ENCODE results near the gene ZFR2. TPM values are rescaled to one million over a fixed set of nuclear protein-coding genes. Genes with fewer than 3 reads are reported as not detected.

The ZFR2 gene
- total RNA-seq, 2 donors from 2014 or later = 0.67 to 1.4 TPM

DNA sequence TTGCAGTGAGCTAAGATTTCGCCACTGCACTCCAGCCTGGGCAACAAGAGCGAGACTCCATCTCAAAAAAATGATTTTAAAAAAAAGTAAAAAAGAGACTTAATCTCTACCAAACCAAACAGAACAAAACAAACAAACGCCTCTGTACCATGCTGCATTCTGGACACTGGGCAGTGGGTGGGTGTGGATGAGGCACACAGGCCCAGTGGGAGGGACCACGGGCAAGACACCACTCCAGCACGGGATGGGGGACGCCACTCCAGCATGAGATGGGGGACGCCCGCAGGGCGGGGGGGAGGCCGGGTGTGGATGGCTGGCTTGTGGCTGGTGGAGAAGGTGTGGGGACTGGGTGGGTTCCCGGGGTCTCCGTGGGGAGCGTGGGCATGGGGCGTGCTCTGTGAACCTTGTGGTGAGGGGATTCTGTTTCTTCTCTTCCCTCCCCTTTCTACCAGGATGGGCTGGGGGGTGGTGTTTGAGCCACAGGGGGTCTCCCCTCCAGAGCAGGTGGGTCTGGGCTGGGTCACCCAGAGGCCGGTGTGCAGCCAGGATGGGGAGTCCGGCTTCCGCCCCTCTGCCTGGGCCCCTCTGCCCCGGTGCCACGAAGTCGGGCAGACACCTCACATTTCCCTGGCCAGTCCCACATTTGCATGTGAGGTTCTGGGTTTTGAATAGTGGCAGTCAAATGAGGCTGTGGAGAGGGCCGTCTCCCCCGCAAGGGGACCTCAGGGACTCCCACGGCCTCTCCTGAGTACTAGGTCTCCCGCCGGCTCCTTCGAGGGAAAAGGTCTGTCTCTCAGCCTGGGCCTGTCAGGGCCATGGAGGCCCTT is 58.7 kb downstream of the ZFR2 start:
- Mint-ChIP-seq H3K27me3 (no peaks in the 10 kb centered on the region), H3K9me3 (peaks cover 4% of the 10 kb centered on the region), H3K36me3 (no peaks in the 10 kb centered on the region), H3K4me3 (no peak overlapping the region), H3K4me1 (ENCODE audit: low read depth in 2 of 2) (peaks cover 51 to 63% of the 10 kb centered on the region in 2 donors), H3K27ac (peak overlapping the region; percentile 61 to 99)
- peak; percentile 8 to 21 for ATAC-seq
- peak; percentile 81 for DNase-seq (ENCODE audit: low spot score)

DNA sequence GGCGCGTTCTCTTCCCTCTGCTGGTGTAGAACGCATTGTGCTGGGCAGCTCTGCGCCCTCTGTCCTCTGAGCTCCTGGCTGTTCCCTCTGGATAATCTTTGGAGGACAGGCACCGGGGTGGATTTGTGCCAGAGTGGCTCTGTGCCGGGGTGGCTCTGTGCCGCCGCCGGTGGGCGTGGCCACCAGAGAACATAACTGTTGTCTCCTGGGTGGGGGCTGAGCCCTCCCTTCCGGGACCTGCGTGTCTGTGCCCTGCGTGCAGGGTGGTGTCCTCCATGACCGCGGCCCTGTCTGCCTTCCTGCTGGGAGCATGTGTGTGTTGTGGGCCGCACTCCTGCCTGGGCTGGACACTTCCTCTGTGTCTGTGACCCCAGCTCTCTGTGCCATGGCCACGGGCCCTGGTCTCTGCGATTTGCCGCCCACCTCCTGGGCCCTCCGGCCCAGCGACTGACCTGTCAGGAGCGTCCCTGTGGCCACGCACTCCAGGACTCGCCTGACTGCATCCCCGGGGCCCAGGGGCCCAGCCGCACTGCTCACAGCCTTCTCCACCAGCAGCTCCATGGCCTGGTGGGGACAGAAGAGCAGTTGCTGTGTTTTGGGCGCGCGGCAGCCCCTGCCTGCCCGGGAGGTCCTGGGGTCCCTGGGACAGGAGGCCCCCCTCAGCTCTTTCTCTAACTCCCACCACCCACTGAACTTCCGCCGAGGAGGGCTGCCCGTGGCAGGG is 60.3 kb downstream of the ZFR2 start:
- no peaks in the 10 kb centered on the region for H3K27me3 Mint-ChIP-seq
- H3K36me3 Mint-ChIP-seq = no peaks in the 10 kb centered on the region
- H3K4me1 Mint-ChIP-seq (ENCODE audit: low read depth in 2 of 2) = peaks cover 44 to 57% of the 10 kb centered on the region in 2 donors
- ATAC-seq (no peak), DNase-seq (ENCODE audit: low spot score) (no peak)
- H3K4me3 Mint-ChIP-seq = peak overlapping the region; percentile 25
- peak overlapping the region; percentile 53 to 71 for H3K27ac Mint-ChIP-seq
- peaks cover 4% of the 10 kb centered on the region for H3K9me3 Mint-ChIP-seq

DNA sequence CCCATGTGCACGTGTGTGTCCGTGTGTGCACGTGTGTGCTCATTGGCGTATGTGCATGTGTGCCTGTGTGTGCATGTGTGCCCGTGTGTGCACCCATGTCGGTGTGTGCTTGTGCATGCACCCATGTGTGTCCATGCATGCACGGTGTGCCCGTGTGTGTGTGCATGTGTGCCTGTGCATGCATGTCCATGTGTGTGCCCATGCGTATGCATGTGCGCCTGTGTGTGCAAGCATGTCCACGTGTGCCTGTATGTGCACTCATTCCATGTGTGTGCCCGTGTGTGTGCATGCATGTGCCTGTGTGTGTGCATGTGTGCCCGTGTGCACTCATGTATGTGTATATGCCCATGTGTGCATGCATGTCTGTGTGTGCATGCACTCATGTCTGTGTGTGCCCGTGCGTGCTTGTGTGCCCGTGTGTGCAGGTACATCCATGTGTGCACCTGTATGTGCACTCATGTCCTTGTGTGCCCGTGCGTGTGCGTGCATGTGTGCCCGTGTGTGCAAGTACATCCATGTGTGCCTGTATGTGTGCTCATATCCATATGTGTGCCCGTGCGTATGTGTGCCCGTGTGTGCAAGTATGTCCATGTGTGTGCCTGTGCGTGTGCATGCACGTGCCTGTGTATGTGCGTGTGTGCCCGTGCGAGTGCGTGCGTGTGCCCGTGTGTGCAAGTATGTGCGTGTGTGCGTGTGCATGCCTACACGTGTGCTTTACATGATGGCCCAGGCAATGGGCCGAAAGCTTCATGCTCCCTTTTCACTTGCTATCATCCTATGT is 61.1 kb downstream of the ZFR2 start:
- no peaks in the 10 kb centered on the region for H3K36me3 Mint-ChIP-seq
- H3K9me3 Mint-ChIP-seq = peaks cover 4% of the 10 kb centered on the region
- peak overlapping the region; percentile 53 to 71 for H3K27ac Mint-ChIP-seq
- H3K27me3 Mint-ChIP-seq = no peaks in the 10 kb centered on the region
- H3K4me3 Mint-ChIP-seq = peak overlapping the region; percentile 25
- peaks cover 35 to 50% of the 10 kb centered on the region in 2 donors for H3K4me1 Mint-ChIP-seq (ENCODE audit: low read depth in 2 of 2)
- DNase-seq (ENCODE audit: low spot score) (no peak), ATAC-seq (no peak)

DNA sequence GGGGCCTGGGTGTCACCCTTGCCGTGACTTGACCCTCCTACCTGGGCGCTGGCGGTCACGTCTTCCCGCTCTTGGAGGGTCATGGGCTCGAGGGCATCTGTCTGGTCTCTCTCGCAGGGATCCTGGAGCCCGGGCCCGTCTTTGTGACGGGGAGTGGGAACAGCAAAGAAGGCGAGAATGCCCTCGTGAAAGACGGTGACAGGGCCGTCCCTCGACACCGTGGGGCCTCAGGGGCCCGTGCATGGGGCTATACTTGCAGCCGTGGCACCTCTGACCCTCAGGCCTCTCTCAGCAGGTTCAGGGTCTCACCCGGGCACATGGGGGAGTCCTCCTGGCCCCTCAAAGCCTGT is 61.7 kb downstream of the ZFR2 start:
- H3K27me3 Mint-ChIP-seq = no peaks in the 10 kb centered on the region
- no peak overlapping the region for H3K4me3 Mint-ChIP-seq
- peak overlapping the region in 1 of 2 donors; percentile 97 for H3K27ac Mint-ChIP-seq
- no peak for ATAC-seq
- no peak for DNase-seq (ENCODE audit: low spot score)
- H3K36me3 Mint-ChIP-seq = no peaks in the 10 kb centered on the region
- peaks cover 29 to 43% of the 10 kb centered on the region in 2 donors for H3K4me1 Mint-ChIP-seq (ENCODE audit: low read depth in 2 of 2)
- peaks cover 4% of the 10 kb centered on the region for H3K9me3 Mint-ChIP-seq

DNA sequence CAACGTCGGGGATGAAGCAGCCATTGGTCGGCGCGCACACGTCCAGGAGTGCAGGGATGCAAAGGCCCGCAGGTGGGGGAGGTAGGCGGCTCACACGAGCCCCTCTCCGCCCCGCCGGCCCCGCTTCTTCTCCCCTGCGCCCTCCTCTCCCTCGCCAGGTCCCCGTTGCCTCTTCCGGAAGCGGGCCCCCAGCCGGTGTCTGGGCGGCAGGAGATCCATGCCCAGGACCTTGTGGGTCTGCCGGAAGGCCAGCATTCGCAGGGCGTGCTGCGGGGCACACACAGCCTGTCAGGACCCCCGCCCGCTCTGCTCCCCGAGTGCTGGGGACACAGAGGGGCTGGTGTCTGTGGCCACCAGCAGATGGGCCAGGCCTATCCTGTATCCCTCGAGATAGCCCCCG is 63.0 kb downstream of the ZFR2 start:
- H3K4me3 Mint-ChIP-seq = no peak overlapping the region
- H3K27ac Mint-ChIP-seq = peak overlapping the region in 1 of 2 donors; percentile 84
- DNase-seq (ENCODE audit: low spot score) = no peak
- peaks cover 4% of the 10 kb centered on the region for H3K9me3 Mint-ChIP-seq
- ATAC-seq = no peak
- H3K36me3 Mint-ChIP-seq = no peaks in the 10 kb centered on the region
- H3K4me1 Mint-ChIP-seq (ENCODE audit: low read depth in 2 of 2) = peaks cover 29 to 50% of the 10 kb centered on the region in 2 donors
- no peaks in the 10 kb centered on the region for H3K27me3 Mint-ChIP-seq

DNA sequence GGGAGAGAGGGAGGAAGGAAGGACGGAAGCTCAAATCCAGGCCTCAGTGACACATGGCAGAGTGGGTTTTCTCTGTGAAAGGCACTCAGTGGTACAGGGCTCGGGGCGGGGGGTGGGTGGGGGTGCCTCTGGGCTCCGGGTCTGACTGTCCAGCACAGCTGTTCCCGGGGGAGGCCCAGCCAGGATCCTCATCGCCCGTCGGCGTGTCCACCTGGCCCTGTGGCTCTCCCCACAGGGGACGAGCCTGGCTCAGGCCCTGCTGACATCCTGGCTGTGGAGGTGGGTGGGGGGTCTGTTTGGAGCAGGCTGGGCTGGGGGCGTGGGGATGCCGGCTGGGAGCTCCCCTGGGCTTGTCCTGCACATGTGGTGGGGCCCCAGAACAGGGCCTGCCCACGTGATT is 64.4 kb downstream of the ZFR2 start:
- H3K36me3 Mint-ChIP-seq = no peaks in the 10 kb centered on the region
- H3K9me3 Mint-ChIP-seq = peaks cover 4% of the 10 kb centered on the region
- no peak overlapping the region for H3K27ac Mint-ChIP-seq
- no peak overlapping the region for H3K4me3 Mint-ChIP-seq
- ATAC-seq (no peak), DNase-seq (ENCODE audit: low spot score) (no peak)
- peaks cover 35 to 51% of the 10 kb centered on the region in 2 donors for H3K4me1 Mint-ChIP-seq (ENCODE audit: low read depth in 2 of 2)
- no peaks in the 10 kb centered on the region for H3K27me3 Mint-ChIP-seq

DNA sequence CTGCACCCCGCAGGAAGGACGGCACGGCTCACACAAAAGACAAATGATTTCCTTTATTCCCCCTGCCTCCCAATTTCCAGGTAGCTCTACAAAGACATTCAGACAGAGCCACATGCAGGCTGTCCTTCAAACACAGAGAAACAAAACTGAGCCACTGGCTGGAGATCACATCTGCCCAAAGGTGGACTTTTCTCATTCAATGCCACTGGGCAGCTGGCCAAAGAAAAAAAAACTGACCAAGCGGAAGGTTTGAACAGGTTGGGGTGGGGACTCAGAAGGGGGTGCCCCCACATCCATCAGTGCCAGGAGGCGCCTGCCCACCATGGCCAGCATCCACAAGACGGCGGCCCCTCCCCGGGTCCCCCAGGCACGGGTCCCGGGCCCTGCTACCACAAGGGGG is 64.9 kb downstream of the ZFR2 start:
- H3K36me3 Mint-ChIP-seq = no peaks in the 10 kb centered on the region
- no peak for ATAC-seq
- no peak overlapping the region for H3K4me3 Mint-ChIP-seq
- H3K9me3 Mint-ChIP-seq = peaks cover 4% of the 10 kb centered on the region
- peak overlapping the region in 1 of 2 donors; percentile 70 for H3K27ac Mint-ChIP-seq
- H3K27me3 Mint-ChIP-seq = no peaks in the 10 kb centered on the region
- H3K4me1 Mint-ChIP-seq (ENCODE audit: low read depth in 2 of 2) = peaks cover 39 to 53% of the 10 kb centered on the region in 2 donors
- no peak for DNase-seq (ENCODE audit: low spot score)

DNA sequence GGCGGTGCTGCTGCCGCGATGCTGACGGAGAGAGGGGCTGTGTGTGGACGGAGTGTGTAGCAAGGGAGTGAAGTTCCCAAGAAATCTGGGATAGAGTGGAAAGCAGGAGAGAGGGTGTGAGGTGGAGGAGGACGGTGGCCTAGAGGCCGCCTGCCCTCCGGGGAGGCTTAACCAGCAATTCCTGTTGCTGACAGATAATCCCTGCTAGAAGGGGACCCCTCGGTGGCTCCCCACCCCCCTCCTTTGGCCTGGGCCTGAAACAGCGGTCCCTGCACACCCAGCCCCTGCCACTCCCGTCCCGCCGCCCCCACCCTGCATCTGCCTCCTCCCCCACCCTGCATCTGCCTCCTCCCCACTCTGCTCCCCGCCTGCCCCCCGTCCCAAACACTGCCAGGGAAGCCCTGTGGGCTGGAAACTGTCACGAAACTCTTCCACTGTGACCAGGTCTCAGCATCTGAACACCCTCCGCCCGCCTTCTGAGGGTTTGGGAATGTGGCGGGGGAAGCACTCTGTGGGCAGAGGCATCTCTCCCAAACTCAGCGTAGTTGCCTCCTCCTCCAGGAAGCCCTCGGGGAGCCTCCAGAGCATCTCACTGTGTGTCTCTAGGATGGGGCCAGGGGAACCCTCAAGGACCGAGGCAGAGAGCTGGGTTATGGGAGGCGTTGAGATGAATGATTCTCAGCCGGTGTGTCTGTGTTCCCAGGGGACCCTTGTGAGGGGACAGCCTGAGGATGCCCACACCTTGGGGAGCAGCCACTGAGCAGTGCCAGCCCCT is 65.5 kb downstream of the ZFR2 start:
- Mint-ChIP-seq H3K27ac (peak overlapping the region in 1 of 2 donors; percentile 70), H3K4me1 (ENCODE audit: low read depth in 2 of 2) (peaks cover 38 to 50% of the 10 kb centered on the region in 2 donors), H3K9me3 (peaks cover 4% of the 10 kb centered on the region), H3K36me3 (peaks cover 1% of the 10 kb centered on the region), H3K27me3 (no peaks in the 10 kb centered on the region), H3K4me3 (no peak overlapping the region)
- ATAC-seq (no peak), DNase-seq (ENCODE audit: low spot score) (no peak)

DNA sequence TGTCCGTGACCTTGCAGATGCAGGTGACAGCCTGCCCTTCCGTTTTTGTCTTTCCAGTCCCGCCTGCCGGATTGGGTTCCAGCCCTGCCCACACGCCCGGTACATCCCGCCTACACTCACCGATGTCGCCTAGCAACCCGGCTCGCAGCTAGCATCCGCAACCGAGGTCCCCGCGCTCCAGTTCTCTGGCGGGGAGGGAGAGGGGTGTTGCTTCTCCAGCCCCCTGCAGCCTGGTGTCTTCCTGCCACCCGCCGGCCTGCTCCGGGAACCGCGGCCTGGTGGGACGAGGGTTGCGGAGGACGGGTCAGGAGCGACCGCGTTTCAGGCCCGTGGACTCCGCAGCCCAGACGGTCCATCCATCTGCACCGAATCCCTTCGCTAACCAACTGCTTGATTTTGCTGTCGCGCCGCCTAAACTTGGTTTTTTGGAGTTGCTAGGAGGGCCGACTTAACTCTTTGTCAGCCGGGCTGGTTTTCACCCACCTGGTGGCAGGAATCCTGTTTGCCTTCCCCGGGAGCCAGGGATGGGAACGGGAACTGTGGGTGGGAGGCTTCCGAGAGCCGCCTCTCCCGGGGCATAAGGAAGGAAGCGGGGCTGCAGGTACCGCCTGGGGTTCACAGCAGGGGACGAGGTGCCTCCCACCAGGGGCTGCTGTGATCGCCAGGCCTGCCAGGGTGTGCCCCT is 67.3 kb downstream of the ZFR2 start:
- ATAC-seq = peak; percentile 73 to 82
- Mint-ChIP-seq H3K9me3 (peaks cover 4% of the 10 kb centered on the region), H3K36me3 (peaks cover 13% of the 10 kb centered on the region), H3K27me3 (no peaks in the 10 kb centered on the region), H3K27ac (no peak overlapping the region), H3K4me1 (ENCODE audit: low read depth in 2 of 2) (peaks cover 37 to 41% of the 10 kb centered on the region in 2 donors), H3K4me3 (peak overlapping the region; percentile 61)
- peak; percentile 80 for DNase-seq (ENCODE audit: low spot score)

DNA sequence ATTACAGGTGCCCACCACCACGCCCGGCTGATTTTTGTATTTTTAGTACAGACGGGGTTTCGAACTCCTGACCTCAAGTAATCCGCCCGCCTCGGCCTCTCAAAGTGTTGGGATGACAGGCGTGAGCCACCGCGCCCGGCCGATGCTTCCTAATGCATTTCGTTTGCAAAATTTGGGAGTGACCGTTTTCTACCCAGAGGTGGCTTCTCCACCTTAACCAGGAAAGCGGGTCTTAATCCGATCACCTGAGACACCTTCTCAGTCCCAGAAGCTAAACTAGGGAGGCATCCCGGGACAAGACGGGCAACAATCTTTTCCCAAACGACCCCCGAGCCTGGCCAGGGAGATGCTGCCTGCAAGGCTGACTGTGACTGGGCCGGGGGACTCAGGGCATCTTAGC is 67.8 kb downstream of the ZFR2 start:
- H3K27me3 Mint-ChIP-seq = no peaks in the 10 kb centered on the region

DNA sequence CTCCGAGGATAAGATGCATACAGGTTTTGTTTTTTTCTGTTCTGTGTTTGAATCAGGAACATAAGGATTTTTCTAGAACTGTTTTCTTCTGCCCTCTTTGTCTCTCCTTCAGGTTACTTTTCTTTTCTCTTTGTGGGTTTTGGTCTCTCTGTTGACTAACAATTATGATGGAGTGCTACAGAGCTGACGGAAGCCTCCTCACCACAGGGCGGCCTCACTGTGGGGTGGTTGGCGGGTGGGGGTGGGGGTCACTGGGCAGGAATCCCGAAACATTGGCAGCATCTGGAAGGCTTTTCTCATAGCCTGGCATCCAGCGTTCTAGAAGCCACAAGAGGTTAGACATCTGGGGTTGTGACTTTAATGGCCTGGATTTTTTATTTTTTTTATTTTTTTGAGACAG is 70.7 kb downstream of the ZFR2 start:
- Mint-ChIP-seq H3K27me3 (no peaks in the 10 kb centered on the region), H3K4me1 (ENCODE audit: low read depth in 2 of 2) (peaks cover 30 to 38% of the 10 kb centered on the region in 2 donors), H3K36me3 (peaks cover 15% of the 10 kb centered on the region), H3K27ac (peak overlapping the region; percentile 75 to 81), H3K4me3 (peak overlapping the region; percentile 81), H3K9me3 (peaks cover 6% of the 10 kb centered on the region)
- DNase-seq (ENCODE audit: low spot score) (no peak), ATAC-seq (peak; percentile 87 to 90)

More for the DNA sequence above, 67.8 kb downstream of the ZFR2 start:
- H3K4me1 Mint-ChIP-seq (ENCODE audit: low read depth in 2 of 2) = peaks cover 37 to 42% of the 10 kb centered on the region in 2 donors
- peak overlapping the region; percentile 61 for H3K4me3 Mint-ChIP-seq
- ATAC-seq (no peak), DNase-seq (ENCODE audit: low spot score) (no peak)
- no peak overlapping the region for H3K27ac Mint-ChIP-seq
- H3K36me3 Mint-ChIP-seq = peaks cover 15% of the 10 kb centered on the region
- peaks cover 6% of the 10 kb centered on the region for H3K9me3 Mint-ChIP-seq

DNA sequence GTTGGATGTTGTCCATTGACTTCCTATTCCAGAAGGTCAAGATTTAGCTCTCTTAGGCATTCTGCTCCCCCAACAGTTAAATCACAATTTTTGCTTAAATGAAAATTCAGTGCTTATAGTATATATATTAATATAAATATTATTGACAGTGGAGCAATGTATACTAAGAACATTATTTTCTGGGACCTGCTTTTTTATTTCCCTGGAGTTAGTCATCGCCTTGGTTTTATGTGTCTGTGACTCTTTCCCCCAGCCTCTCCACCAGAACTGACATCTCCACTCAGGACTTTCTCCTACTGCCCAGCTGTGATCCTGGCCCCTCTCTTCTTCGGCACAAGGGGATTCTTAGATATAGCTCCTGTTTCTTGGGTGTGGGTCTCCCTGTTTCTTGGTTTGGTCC is 72.5 kb downstream of the ZFR2 start:
- Mint-ChIP-seq H3K36me3 (peaks cover 15% of the 10 kb centered on the region), H3K9me3 (peaks cover 6% of the 10 kb centered on the region), H3K27ac (peak overlapping the region in 1 of 2 donors; percentile 2), H3K4me1 (ENCODE audit: low read depth in 2 of 2) (peaks cover 40 to 42% of the 10 kb centered on the region in 2 donors), H3K27me3 (no peaks in the 10 kb centered on the region), H3K4me3 (peak overlapping the region; percentile 14)
- ATAC-seq (no peak), DNase-seq (ENCODE audit: low spot score) (no peak)

Data from natural killer cell treated with Interleukin-12 subunit alpha and Interleukin-12 subunit beta and Interleukin-15 and Interleukin-18, amount 100 ng/mL, for 72 hours (primary cell).